Measurements from ENCODE around the gene DAAM2. TPM values are rescaled to one million over a fixed set of nuclear protein-coding genes. Genes with fewer than 3 reads are reported as not detected.
A peak's percentile ranks its signal among the peaks of the same experiment; 100 is the strongest.

Gene DAAM2
- polyA plus RNA-seq, 1 donor (not counting 4 experiments of a cell fraction or from before 2014, with no cell fraction given): not detected

GRCh38 chr6:39933669-39934130 is 141.5 kb downstream of the DAAM2 start:
- no peaks in the 10 kb centered on the region for H3K36me3 ChIP-seq (ENCODE audit: control insufficient read depth in 2 of 2, extremely low read depth in 1 of 2, insufficient read depth in 2 of 2, low read length in 2 of 2)
- H3K9me1 ChIP-seq (ENCODE audit: control insufficient read depth, extremely low read depth, insufficient read depth, low read length): no peaks in the 10 kb centered on the region
- dilution Hi-C loops (cut with MboI; ENCODE audit: extremely low pct_ligation_motif_present, low sequenced_read_pairs): no loop called here
- no peak for FAIRE-seq
- no peaks in the 10 kb centered on the region for H3K9me3 ChIP-seq (ENCODE audit: control insufficient read depth, low read depth, low read length)
- peaks cover 2% of the 10 kb centered on the region for H3K4me1 ChIP-seq (ENCODE audit: control insufficient read depth, extremely low read depth, insufficient read depth, low read length)
- no peak overlapping the region for H3K27ac ChIP-seq (ENCODE audit: control insufficient read depth, insufficient read depth, low read length)
- no peaks in the 10 kb centered on the region for H4K20me1 ChIP-seq (ENCODE audit: control insufficient read depth, extremely low read depth, insufficient read depth, low read length)
- H3K79me2 ChIP-seq (ENCODE audit: control insufficient read depth, insufficient read depth, low read length): no peaks in the 10 kb centered on the region
- peaks cover 5% of the 10 kb centered on the region for H3K27me3 ChIP-seq (ENCODE audit: control insufficient read depth, extremely low read depth, insufficient read depth, low read length)
- no peak for DNase-seq (ENCODE audit: low read depth, low spot score)
- peak overlapping the region; percentile 74 for H3K4me2 ChIP-seq (ENCODE audit: control insufficient read depth, extremely low read depth, insufficient read depth, low read depth, low read length)
- H2AFZ ChIP-seq (ENCODE audit: control insufficient read depth, low read length): peak overlapping the region; percentile 77
- peak overlapping the region; percentile 49 for H3K9ac ChIP-seq (ENCODE audit: control insufficient read depth, extremely low read depth, insufficient read depth, low read length)
- TF ChIP-seq EZH2 (IDR thresholded peaks at IDR 0.05; ENCODE audit: low read length) (no peak), CTCF (optimal IDR thresholded peaks at IDR 0.05 in 1 of 3, IDR thresholded peaks at IDR 0.05 in 1 of 3, conservative IDR thresholded peaks at IDR 0.05 in 1 of 3; ENCODE audit: extremely low read depth in 1 of 3, insufficient read depth in 2 of 3, low read length in 3 of 3) (no peak)
- H3K4me3 ChIP-seq (ENCODE audit: control insufficient read depth in 2 of 3, extremely low read depth in 1 of 3, insufficient read depth in 2 of 3, low read depth in 1 of 3, low read length in 3 of 3): peak overlapping the region; percentile 64 to 68 (median 68)

- Histone ChIP-seq H3K79me2 (ENCODE audit: control insufficient read depth, insufficient read depth, low read length) (no peaks in the 10 kb centered on the region), H3K4me1 (ENCODE audit: control insufficient read depth, extremely low read depth, insufficient read depth, low read length) (peaks cover 2% of the 10 kb centered on the region)
Observed at GRCh38 chr6:39934131-39934757, 142.1 kb downstream of the DAAM2 start, which contains the start of gene MOCS1. Gene MOCS1 (minus strand): TSS chr6:39934462. CDS start chr6:39934417, 45 bp downstream.

More at GRCh38 chr6:39934131-39934757, 142.1 kb downstream of the DAAM2 start, which contains the start of gene MOCS1:
- H2AFZ ChIP-seq (ENCODE audit: control insufficient read depth, low read length): peak within 1 kb of the TSS; percentile 77
- H3K36me3 ChIP-seq (ENCODE audit: control insufficient read depth in 2 of 2, extremely low read depth in 1 of 2, insufficient read depth in 2 of 2, low read length in 2 of 2): no peaks in the 10 kb centered on the region
- TF ChIP-seq EZH2 (IDR thresholded peaks at IDR 0.05; ENCODE audit: low read length) (no peak), CTCF (optimal IDR thresholded peaks at IDR 0.05 in 1 of 3, IDR thresholded peaks at IDR 0.05 in 1 of 3, conservative IDR thresholded peaks at IDR 0.05 in 1 of 3; ENCODE audit: extremely low read depth in 1 of 3, insufficient read depth in 2 of 3, low read length in 3 of 3) (no peak)
- FAIRE-seq: no peak
- H3K4me3 ChIP-seq (ENCODE audit: control insufficient read depth in 2 of 3, extremely low read depth in 1 of 3, insufficient read depth in 2 of 3, low read depth in 1 of 3, low read length in 3 of 3): peak within 1 kb of the TSS; percentile 64 to 68 (median 68)
- dilution Hi-C loops (cut with MboI; ENCODE audit: extremely low pct_ligation_motif_present, low sequenced_read_pairs): no loop called here
- H3K27ac ChIP-seq (ENCODE audit: control insufficient read depth, insufficient read depth, low read length): no peak within 1 kb of the TSS
- H3K9ac ChIP-seq (ENCODE audit: control insufficient read depth, extremely low read depth, insufficient read depth, low read length): peak within 1 kb of the TSS; percentile 49
- no peak for DNase-seq (ENCODE audit: low read depth, low spot score)
- H3K9me3 ChIP-seq (ENCODE audit: control insufficient read depth, low read depth, low read length): no peaks in the 10 kb centered on the region
- H3K27me3 ChIP-seq (ENCODE audit: control insufficient read depth, extremely low read depth, insufficient read depth, low read length): peaks cover 5% of the 10 kb centered on the region
- H4K20me1 ChIP-seq (ENCODE audit: control insufficient read depth, extremely low read depth, insufficient read depth, low read length): no peaks in the 10 kb centered on the region
- no peaks in the 10 kb centered on the region for H3K9me1 ChIP-seq (ENCODE audit: control insufficient read depth, extremely low read depth, insufficient read depth, low read length)
- H3K4me2 ChIP-seq (ENCODE audit: control insufficient read depth, extremely low read depth, insufficient read depth, low read depth, low read length): peak within 1 kb of the TSS; percentile 74
